ENCODE results near the gene CAMTA1. TPM values are rescaled to one million over a fixed set of nuclear protein-coding genes. Genes with fewer than 3 reads are reported as not detected.
A peak's percentile ranks its signal among the peaks of the same experiment; 100 is the strongest.

CAMTA1 gene
- total RNA-seq, 6 donors from 2014 or later = 38.8 to 74.0 (median 46.1) TPM

DNA sequence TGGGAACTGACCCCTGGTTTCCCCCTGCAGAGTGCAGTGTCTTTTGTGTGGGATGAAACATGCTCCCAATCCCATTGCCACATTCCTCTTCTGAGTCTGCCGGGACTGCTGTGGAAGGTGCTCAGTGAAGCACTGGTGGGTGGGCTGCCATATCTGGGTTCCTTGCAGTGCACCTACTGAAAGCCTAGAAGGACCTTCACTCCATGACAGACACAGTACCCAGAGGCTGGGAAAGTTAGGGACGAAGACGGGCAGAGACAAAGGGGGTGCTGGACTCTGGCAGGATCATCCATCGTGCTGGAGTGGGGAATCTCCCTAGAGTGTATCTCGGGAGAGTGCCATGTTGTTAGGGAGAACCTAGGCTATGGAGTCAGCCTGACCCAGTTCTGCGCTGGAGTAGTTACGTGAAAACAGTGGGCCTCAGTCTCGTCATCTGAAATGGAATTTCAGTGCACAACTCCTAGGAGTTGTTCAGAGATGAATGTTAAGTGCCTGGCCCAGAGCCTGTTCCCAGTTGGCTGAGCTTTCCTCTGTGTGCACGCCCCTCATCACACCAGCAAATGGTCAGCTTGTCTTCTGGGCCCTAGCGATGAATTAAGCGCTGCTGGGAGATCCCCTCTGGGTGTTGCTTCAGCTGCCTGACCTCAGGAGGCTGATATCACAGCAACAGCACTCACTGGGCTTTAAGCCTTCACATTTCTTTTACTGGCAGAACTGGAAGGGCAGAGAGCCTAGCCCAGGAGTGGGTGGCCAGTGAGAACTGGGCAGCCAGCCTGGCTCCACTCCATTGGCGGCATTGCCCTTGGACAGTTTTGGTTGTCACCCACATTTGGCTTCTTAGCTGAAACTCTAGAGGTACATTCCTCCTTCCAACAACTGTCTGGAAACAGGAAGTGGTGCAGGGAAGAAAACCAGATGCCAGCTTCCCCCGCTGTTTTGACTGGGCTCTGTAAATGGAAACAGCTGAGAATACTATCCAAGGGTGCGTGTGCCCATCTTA, 506.0 kb downstream of the CAMTA1 start:
- DNase-seq (no peak), ATAC-seq (ENCODE audit: low FRiP score in 2 of 2) (peak in 1 of 2 donors; percentile 81)
- Histone ChIP-seq H3K27me3 (no peaks in the 10 kb centered on the region), H3K27ac (no peak overlapping the region), H3K4me1 (no peaks in the 10 kb centered on the region), H3K9me3 (no peaks in the 10 kb centered on the region), H3K4me3 (no peak overlapping the region), H3K36me3 (no peaks in the 10 kb centered on the region)
- 64 to 67% methylated on average over 12 to 14 of the region's 14 CpGs for WGBS, 2 donors
- TF ChIP-seq POLR2AphosphoS5 (IDR thresholded peaks at IDR 0.05) (no peak), EP300 (IDR thresholded peaks at IDR 0.05) (no peak), POLR2A (IDR thresholded peaks at IDR 0.05) (no peak)
- TF ChIP-seq, protein P1, sequence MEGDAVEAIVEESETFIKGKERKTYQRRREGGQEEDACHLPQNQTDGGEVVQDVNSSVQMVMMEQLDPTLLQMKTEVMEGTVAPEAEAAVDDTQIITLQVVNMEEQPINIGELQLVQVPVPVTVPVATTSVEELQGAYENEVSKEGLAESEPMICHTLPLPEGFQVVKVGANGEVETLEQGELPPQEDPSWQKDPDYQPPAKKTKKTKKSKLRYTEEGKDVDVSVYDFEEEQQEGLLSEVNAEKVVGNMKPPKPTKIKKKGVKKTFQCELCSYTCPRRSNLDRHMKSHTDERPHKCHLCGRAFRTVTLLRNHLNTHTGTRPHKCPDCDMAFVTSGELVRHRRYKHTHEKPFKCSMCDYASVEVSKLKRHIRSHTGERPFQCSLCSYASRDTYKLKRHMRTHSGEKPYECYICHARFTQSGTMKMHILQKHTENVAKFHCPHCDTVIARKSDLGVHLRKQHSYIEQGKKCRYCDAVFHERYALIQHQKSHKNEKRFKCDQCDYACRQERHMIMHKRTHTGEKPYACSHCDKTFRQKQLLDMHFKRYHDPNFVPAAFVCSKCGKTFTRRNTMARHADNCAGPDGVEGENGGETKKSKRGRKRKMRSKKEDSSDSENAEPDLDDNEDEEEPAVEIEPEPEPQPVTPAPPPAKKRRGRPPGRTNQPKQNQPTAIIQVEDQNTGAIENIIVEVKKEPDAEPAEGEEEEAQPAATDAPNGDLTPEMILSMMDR (IDR thresholded peaks at IDR 0.05) = no peak

DNA sequence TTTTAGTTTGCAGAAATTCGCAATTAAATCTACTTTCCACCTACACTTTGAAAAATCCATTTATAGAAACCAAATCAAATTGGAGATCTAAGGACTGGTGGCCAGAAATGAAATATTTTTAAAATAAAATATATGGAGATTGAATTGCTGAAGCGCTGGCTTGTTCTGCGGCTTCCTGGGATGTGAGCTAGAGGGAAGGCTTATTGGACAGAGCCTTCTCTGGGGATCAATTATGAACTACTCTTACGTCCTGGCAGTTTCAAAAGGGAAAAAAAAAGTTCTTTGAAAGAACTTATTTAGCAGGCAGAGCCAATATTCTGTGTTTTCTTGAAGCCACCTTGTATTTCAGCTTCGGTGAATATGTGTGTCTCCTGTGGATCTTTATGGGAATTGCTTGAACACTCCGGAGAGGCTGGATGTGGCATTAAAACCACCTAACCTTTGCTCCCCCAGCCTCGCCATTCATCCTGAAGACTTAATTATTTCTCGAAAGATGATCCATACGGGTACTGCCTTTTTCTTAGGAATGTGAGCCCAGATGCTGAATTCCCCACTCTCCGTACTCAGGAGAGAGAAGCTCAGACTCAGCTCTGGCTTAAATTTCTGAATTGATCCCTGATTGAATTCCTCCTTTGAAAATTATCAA, 506.9 kb downstream of the CAMTA1 start:
- TF ChIP-seq, protein P1 (IDR thresholded peaks at IDR 0.05) = no peak
- TF ChIP-seq EP300 (IDR thresholded peaks at IDR 0.05) (no peak), POLR2A (IDR thresholded peaks at IDR 0.05) (no peak), POLR2AphosphoS5 (IDR thresholded peaks at IDR 0.05) (no peak)
- Histone ChIP-seq H3K36me3 (no peaks in the 10 kb centered on the region), H3K4me3 (no peak overlapping the region), H3K27ac (no peak overlapping the region), H3K4me1 (no peaks in the 10 kb centered on the region), H3K9me3 (no peaks in the 10 kb centered on the region), H3K27me3 (no peaks in the 10 kb centered on the region)
- DNase-seq (no peak), ATAC-seq (ENCODE audit: low FRiP score in 2 of 2) (no peak)
- WGBS, 2 donors = 78 to 81% methylated on average over 10 of the region's 10 CpGs

DNA sequence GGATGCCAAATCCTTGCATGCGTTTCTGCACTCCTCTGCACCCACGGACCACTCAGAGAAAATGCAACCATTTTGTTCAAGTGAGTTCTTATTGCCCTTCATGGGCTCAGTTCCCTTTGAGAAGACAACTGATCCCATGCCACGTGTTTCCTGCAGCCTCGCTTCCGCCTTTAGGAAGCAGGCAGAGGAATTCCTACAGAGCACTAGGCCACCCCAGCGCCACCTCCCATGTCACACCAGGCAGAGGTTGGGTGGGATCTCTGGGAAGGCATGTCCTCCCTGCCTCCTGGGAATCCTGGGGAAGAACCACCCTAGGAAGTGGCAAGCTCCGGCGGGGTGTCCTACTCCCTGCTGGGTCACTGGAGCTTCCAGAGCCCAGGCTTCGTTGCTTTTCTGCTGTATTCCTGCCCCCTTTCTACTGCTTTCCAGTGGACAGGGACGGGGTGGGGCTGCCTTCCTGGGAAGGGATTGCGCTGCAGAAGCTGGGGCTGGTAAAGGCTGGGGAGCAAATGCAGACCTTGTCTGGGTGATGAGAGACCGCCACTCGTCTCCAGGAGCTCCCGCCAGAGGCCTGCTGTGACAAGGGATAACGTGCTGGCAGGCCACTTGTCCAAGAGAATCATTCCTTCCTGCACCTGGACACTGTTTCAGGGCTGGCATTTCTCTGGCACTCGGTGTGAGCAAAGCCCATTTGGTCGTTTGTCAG, 507.6 kb downstream of the CAMTA1 start:
- ATAC-seq (ENCODE audit: low FRiP score in 2 of 2) = no peak
- 77 to 83% methylated on average over 14 to 17 of the region's 17 CpGs for WGBS, 2 donors
- Histone ChIP-seq H3K27me3 (no peaks in the 10 kb centered on the region), H3K27ac (no peak overlapping the region), H3K36me3 (no peaks in the 10 kb centered on the region), H3K4me3 (no peak overlapping the region), H3K4me1 (no peaks in the 10 kb centered on the region), H3K9me3 (no peaks in the 10 kb centered on the region)
- DNase-seq = no peak
- TF ChIP-seq EP300 (IDR thresholded peaks at IDR 0.05) = no peak
- no peak for TF ChIP-seq POLR2AphosphoS5 (IDR thresholded peaks at IDR 0.05)
- no peak for TF ChIP-seq POLR2A (IDR thresholded peaks at IDR 0.05)
- TF ChIP-seq, protein P1 (IDR thresholded peaks at IDR 0.05) = no peak

DNA sequence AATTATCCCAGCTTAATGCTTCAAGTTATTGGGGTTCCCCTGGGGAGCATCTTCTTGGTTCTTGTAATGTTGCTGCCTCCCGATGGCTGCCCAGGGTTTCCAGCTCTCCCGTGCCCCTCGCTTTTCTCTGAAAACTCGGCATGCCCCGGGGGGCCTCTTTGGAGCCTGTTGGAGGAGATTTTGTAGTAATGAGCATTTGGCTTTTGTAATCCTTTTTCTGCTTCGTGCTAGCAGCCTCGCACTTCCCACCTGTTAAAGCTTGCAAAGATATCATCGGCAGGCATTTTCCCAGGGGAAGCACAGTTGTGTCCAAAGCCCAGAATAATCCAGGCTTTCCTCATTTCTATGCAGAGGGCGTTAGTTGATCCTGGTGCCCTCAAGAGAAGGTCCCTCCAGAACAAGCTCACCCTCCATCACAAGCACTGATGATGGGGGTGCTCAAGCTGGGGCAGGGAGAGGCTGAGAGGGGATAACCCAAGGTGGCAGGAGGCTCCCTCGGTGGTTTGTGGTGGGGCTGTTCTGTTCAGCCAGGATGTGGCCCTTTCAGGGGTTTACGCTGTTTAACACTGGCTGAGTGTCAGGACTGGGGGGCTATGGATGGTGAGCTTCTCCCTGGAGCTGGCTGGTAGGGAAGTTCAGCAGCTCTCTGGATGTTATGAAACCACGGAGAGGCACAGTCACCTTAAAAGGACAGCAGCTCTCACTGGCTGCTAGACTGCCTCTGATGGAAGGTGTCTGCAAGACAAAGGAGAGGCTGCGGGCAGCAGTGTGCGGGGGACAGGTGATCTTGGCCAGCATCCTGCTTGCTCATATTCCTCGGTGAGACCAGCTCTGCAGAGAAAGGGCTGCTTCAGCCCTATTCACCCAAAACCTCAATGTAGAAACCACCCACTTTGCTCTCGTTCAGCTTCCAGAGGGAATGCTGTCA, 508.7 kb downstream of the CAMTA1 start:
- H3K9me3 ChIP-seq = no peaks in the 10 kb centered on the region
- H3K27ac ChIP-seq = no peak overlapping the region
- 70 to 77% methylated on average over 13 to 16 of the region's 16 CpGs for WGBS, 2 donors
- TF ChIP-seq POLR2A (IDR thresholded peaks at IDR 0.05) (no peak), POLR2AphosphoS5 (IDR thresholded peaks at IDR 0.05) (no peak), EP300 (IDR thresholded peaks at IDR 0.05) (no peak)
- TF ChIP-seq, protein P1 (IDR thresholded peaks at IDR 0.05) = no peak
- ATAC-seq (ENCODE audit: low FRiP score in 2 of 2) (no peak), DNase-seq (no peak)
- H3K4me3 ChIP-seq = no peak overlapping the region
- no peaks in the 10 kb centered on the region for H3K27me3 ChIP-seq
- no peaks in the 10 kb centered on the region for H3K36me3 ChIP-seq
- no peaks in the 10 kb centered on the region for H3K4me1 ChIP-seq

Data from upper lobe of left lung (tissue), 6 donors.